Ishikawa (cell line): ENCODE measurements around the gene SH3RF2.

Experiments used
- EP300 ChIP-seq: IDR thresholded peaks from 2 replicates; pipeline ENCODE4 v1.6.1; 2012; ENCODE audit warnings: borderline replicate concordance
- FOXM1 ChIP-seq: IDR thresholded peaks from 2 replicates; pipeline ENCODE4 v1.6.1; 2012; ENCODE audit warnings: low read depth, borderline replicate concordance
- TAF1 ChIP-seq: IDR thresholded peaks from 2 replicates; pipeline ENCODE4 v1.6.1; 2012; ENCODE audit warnings: low read depth, mild to moderate bottlenecking

- no peak for TF ChIP-seq TAF1
- no peak for TF ChIP-seq EP300
- TF ChIP-seq FOXM1 = no peak
Observed at GRCh38 chr5:145941096-145941447, 4.7 kb downstream of the SH3RF2 start.
